ENCODE measurements around the gene PTPRH.
"Not testable (repeated sequence)": the region's sequence is repeated elsewhere in the genome, so short reads cannot be mapped to it uniquely, and the experiment has no call there.

PTPRH gene

DNA sequence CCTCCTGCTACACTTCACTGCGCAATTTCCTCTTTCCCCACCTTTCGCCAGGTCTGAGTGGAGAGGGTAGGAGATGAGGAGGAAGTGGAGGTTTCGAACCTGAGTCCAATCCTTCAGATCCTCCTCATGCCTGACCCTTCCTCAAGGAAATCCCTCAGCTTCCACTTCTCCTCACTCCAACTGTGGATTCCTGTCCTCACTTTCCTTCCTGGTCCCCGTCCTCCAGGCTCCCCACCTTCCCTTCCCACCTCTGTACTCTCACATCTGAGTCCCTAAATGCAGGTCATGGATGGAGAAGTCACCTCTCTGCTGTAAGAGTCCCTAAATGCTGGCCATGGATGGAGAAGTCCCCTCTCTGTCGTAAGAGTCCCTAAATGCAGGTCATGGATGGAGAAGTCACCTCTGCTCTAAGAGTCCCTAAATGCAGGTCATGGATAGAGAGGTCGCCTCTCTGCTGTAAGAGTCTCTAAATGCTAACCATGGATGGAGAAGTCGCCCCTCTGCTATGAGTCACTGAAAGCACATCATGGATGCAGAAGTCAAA is 16.2 kb upstream of the PTPRH start:
- no peak for DNase-seq (ENCODE audit: low read depth in 2 of 2)

DNA sequence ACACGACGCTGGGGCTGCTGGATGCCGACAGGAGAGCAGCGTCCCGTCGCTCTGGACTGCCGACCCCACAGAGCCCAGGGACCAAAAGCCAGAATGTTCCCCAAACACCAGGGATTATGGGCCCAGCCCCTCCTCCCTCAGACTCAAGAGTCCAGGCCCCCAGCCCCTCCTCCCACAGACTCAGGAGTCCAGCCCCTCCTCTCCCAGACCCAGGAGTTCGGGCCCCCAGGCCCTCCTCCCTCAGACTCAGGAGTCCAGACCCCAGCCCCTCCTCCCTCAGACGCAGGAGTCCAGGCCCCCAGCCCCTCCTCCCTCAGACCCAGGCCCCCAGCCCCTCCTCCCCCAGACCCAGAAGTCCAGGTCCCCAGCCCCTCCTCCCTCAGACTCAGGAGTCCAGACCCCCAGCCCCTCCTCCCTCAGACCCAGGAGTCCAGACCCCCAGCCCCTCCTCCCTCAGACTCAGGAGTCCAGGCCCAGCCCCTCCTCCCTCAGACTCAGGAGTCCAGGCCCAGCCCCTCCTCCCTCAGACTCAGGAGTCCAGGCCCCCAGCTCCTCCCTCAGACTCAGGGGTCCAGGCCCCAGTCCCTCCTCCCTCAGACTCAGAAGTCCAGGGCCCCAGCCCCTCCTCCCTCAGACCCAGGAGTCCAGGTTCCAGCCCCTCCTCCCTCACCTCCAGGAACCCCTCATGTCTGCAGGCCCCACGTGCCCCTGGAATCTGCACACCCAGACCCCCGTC is 15.5 kb upstream of the PTPRH start:
- DNase-seq (ENCODE audit: low read depth in 2 of 2): not testable (repeated sequence)

DNA sequence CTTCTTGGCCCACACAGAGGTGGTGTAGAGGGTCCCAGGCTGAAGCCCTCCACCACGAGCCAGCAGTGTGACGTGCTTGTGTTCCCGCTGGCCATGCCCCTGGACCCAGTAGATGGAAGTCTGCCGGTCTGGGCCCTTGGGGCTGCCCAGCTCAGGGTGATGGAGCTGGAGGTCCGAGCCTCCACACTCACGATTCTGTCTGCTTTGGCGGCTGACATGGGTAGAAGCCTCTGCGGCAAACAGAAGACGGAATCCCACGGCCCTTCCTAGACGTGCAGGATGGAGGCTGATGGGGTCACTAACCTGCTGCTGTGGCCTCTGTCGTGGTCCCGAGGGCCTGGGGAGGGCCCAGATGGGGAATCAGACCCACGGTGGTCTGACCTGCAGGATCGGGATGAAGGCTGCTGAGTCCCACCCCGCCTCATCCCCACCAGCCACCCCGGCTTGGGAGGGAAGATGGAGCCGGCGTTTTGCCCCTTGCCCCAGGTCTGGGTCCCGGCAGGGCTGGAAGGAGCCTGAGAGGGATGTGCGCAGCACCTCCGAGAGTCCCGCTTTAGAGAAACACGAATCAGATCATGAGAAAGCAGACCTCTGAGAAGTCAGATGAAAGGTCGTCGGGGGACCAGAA is 14.9 kb upstream of the PTPRH start:
- no peak for DNase-seq (ENCODE audit: low read depth in 2 of 2)

DNA sequence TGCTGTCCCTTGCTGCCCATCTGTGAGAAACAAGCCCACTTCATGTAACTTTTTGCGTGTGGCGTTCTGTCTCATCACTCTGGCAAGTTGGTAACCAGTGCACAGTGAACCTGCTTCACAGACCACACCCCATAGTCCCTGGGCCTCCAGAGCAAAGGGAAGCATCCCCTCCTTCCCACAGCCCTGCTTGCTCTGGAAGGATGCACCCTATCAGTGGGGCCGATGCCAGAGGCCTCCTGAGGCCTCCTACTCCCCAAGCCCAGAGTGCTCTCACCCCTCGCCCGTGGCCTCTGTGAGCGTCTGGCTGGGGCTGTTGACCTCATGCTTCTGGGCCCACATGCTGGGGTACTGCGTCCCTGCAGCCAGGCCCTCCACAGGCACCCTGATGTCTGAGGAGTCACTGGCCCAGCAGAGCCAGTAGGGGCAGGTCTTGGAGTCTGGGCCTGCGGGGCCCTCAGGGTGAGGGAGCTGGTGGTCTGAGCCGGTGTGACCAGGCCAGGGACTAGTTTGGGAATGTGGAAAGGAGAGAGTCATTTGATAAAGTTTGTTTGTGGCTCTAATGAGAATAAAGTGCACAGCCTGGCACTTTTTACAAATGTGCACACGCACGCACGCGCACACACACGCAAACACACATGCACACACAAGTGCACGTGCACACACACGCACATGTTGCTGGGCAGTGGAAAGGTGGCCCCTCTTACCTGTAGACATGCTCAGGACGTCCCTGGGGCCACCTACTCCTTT is 14.2 kb upstream of the PTPRH start:
- no peak for DNase-seq (ENCODE audit: low read depth in 2 of 2)

DNA sequence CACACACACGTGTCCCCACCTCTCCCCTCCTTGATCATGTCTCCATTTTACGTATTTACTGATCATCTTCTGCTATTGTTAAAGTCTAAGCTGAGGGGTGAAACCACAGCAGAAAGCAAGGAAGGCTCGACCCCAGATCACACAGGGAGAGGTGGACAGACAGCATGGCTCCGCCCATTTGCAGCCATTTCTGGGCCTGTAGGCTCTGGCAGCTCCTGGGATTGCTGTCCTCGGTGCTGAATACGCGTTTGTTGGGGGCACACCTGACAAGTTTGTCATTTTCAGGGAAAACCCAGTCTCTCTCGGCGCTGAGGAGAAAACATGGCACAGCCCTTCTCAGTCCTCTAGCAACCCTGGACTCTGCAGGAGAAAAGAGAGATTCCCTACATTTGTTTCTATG is 11.2 kb upstream of the PTPRH start:
- DNase-seq (ENCODE audit: low read depth in 2 of 2): no peak

DNA sequence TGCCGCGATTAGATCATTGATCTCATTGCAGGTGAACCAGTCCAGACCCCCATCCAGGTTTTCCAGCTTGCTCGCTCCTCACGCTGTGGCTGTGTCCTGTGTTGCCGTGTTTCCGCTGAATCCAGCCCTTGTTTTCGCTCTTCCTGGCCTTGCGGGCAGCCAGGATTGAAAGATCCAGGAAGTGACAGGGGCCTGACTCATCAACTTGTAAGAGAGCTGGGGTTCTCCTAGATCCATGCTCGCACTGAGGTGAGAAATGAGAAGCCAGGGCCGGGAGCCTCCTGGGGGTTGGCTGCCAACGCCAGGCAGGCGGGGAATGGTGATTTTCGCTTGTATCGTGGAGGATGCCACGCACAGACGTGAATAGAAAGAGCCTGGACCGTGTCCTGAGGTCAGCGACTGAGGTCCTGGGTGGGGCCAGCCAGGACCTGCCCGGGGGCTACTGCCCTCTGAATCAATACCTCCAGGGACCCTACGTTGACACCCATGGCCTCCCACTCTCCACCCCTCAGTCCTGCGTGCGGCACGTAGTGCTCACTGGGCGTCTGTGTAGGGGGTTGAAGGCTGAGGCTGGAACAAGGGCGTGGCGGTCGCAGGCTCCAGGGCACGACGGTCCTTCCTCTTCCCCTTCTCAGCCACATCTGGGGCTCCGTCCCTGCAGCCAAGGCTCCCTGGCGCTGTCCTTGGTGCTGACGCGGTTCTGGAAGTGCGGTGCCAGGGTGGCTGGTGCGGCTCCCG is 7.3 kb upstream of the PTPRH start:
- no peak for DNase-seq (ENCODE audit: low read depth in 2 of 2)

DNA sequence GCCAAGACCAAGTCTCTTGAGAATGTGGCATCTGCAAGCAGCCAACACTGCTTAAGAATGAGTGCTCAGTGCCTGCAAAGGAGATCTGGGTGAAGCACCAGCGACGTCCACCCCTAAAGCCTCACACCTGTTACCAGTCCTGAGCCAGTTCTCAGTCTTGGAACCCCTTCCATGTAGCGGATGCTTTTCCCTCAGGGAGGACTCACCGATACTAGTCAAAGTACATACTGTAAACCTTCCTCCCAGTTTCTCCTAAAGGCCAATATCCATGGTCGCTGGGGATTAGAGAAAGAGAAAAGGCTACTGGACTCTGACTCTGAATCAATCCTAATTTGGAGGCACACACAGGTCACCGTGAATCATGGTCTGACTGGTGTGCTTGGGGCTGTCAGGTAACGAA is 4.2 kb upstream of the PTPRH start:
- no peak for DNase-seq (ENCODE audit: low read depth in 2 of 2)

DNA sequence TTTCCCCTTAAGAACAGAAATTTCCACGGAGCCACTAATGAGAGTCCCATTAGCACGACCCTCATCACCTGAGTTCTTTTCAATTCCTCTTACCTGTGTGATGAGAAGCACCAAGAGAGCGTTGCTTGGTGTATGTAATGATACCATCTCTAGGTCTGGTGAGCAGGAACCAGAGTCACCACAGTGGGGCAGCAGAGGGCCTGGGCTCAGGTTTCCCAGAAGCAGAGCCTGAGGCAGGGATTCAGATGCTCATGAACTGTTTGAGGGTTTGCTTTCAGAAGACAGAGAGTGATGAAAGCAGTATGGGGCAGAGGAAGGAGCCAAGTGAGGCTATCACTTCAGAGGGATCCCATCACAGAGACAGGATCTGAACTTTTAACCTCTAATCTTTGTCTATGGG is 3.1 kb upstream of the PTPRH start:
- DNase-seq (ENCODE audit: low read depth in 2 of 2): no peak

DNA sequence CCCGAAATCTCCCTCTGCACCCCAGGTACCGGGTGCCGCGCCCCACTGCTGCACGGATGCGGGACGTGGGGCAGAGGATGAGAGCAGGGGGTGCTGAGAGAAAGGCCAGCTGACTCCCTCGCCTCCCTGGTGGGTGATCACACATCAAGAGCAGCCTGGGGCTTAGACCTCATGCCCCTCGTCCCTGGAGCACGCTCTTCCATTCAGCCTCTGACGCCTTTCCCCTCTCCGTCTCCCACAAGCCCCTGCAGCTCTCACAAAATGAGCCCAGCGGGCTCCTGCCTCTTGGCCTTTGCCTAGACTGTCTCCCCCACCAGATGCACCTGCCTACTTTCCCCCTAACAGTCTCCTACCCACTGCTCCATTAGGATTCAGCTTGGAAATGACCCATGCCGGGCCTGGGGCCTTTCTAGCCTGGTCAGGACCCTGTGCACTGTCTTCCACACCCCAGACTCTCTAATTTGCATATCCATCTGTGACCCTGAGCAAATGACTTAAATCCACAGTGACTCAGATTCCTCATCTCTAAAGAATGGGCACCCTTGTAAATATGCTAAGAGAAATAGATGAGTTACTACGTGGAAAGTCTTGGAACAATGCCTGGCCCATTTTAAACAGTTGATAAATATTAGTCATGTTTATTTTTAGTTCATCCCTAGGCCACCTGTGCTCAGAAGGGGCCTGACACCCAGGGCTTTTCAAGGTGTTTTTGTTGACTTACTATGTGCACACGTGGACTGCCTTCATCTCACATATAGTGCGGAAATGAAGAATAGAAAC is 582 bp upstream of the PTPRH start:
- no peak for DNase-seq (ENCODE audit: low read depth in 2 of 2)

DNA sequence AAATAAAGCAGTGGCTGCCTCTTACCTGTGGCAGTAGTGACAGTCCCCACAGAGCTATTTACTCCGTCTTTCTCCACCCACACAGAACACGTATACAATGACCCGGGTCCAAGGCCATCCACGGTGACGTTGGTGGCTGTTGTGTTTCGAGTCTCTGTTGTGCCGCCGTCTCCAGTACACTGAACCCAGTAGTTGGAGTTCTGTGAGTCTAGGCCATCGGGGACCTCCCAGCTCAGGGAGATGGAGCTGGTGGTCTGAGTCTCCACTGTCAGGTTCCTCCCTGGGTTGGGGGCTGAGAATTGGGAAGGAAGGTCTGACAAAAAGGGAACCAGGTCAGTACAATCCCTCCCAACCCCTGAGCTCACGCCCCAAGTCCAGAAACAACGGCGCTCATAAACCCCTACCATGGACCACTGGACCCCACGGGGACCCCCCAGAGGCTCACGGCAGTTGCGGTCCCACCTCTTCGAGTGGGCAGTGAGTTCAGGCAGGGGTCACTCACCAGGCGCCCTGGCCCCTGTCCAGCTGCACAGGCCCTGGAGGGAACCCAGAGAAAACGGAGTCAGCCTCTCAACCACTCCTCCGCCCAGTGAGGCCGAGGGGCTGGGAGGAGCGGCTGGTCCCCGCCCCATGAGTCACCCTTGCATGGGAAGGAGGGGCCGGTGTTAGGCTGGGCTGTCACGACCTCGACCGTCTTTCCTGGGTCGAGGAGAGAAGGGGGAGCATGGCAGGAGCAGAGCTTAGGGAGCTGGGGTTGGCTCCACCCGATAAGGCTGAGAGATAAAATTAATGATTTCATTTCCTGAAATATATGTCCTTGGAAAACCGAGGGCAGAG is 2.4 kb downstream of the PTPRH start:
- DNase-seq (ENCODE audit: low read depth in 2 of 2): no peak

DNA sequence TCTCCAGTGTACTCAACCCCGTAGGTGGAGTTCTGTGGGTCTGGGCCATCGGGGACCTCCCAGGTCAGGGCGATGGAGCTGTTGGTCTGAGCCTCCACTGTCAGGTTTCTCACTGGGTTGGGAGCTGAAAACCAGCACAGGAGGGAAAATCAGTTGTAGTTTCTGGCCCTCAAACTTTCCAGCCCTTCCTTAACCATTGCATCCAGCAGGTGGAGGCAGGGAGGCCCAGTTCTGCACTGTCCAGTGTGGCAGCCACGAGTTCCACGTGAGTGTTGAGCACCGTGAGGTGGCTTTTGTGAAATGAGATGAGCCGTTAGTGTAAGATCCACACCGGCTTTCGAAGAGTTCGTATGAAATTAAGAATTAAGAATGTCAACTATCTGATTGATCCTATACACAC is 7.1 kb downstream of the PTPRH start:
- not testable (repeated sequence) for DNase-seq (ENCODE audit: low read depth in 2 of 2)

DNA sequence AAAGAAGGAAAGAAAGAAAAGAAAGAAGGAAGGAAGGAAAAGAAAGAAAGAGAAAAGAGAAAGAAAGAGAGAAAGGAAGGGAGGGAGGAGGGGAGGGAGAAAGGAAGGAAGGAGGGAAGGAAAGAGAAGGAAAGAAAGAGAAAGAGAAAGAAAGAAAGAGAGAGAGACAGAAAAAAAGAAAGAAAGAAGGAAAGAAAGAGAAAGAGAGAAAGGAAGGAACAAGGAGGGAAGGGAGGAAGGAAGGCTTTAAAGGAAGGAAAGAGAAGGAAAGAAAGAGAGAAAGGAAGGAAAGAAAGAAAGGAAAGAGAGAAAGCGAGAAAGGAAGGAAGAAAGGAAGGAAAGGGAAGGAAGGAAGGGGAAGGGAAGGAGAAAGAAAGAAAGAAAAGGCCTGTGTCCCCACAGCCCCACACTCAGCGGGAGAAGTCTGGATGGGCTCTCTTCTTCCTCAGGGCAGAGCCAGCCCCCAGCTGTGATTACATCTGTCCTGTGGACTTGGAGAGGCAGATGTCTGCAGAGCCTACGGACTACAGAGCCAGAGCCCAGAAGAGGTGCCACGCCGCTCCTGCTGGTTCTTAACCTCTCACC is 9.6 kb downstream of the PTPRH start:
- DNase-seq (ENCODE audit: low read depth in 2 of 2): no peak

DNA sequence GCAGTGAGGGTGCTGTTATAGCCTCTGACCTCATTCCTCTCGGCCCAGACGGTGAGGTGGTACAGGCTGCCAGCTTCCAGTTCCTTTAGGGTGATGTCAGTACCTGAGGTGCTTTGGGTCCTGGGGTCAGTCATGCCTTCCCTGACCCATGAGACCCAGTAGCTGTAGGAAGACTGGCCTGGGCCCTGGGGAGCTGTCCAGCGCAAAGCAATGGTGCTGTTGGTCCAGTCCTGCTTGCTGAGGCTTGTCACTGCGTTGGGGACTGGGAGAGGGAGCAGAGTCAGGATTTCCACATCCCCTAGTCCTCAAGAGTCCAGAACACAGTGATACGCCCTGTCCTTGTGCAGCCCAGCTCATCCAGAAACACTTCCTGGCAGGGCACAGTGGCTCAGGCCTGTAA is 10.7 kb downstream of the PTPRH start:
- DNase-seq (ENCODE audit: low read depth in 2 of 2): no peak

DNA sequence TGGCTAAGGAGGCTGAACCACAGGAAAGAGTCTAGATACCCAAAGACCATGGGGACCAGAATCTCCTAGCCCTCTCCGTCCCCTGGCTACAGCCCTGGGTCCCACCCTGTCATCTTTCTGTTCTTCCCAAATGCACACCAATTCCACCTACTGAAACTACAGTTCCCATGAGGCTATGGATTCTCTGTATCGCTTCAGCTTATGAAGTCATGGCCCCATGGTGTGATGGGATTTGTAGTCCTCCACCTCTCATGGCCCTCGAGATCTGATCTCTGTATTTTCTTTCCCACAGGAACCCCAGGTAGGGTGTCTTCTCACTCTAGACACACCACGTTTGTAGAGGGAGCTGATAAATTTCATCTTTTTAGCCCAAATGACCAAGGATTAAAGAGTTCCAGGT is 11.8 kb downstream of the PTPRH start:
- DNase-seq (ENCODE audit: low read depth in 2 of 2): no peak

DNA sequence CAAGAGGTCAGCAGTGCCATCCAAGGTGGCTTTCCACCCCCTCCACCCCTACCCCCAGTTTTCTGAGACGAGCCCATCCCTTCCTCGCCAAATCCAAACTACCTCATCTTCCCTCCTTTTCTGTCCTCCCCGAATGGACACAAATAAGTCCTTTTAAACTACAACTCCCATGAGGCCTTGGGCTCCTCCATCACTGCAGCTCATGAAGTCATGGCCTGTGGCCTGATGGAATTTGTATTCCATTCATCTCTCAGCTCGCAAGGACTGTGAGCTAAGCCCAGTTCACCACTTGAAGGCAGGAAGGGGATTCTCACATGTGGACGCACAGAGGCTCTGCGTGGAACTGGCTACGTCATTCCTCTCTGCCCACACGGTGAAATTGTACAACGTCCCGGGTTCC is 12.5 kb downstream of the PTPRH start:
- DNase-seq (ENCODE audit: low read depth in 2 of 2): no peak

DNA sequence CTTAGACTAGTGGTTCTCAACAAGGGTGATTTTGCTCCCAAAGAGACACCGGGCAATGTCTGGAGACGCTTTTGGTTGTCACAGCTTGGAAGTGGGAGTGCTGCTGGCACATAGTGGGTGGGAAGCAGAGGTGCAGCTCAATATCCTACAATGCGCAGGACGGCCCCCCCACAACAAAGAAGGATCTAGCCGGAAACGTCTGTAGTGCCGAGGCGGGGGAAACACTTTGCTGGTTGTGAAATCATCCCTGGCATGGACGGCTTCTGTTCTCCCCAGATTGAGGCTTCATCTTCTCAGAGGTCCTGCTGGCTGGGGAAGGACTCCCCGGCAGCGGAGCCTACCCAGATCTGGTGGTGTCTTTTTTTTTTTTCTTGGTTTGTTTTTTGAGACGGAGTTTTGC is 15.8 kb downstream of the PTPRH start:
- no peak for DNase-seq (ENCODE audit: low read depth in 2 of 2)

DNA sequence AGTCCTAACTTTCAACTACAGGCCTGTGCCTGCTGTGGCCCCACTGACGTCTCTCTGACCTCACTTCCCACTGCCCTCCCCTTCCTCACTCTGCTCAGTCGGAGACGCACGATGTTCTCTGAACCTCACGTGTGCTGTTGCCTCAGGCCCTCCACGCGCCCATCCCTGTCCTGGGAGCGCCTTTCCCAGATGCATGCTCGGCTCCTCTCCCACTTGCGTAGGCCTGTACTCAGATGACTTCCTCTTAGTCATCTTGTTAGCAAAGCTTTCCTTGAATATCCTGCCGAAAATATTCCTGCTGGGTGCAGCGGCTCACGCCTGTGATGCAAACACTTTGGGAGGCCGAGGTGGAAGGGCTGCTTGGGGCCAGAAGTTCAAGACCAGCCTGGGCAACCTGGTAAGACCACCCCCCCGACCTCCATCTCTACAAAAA is 19.9 kb downstream of the PTPRH start:
- DNase-seq (ENCODE audit: low read depth in 2 of 2): no peak

DNA sequence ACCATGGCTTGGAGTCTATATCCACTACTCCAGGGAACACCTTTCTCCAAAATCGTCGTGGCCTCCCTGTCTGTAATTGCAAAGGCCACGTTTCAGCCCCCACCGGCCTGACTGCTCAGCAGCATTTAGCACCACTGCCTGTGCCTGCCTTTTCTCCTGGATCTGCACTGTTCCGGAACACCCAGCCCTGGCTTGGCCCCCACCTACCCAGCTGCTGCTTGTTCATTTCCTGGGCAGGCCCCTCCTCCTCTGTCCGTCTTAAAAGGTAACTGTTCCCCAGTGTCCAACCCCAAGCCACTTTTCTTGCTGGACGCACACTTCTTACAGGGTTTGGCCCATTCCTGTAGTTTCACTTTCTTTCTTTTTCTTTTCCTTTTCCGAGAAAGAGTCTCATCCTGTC is 20.7 kb downstream of the PTPRH start:
- DNase-seq (ENCODE audit: low read depth in 2 of 2): no peak

DNA sequence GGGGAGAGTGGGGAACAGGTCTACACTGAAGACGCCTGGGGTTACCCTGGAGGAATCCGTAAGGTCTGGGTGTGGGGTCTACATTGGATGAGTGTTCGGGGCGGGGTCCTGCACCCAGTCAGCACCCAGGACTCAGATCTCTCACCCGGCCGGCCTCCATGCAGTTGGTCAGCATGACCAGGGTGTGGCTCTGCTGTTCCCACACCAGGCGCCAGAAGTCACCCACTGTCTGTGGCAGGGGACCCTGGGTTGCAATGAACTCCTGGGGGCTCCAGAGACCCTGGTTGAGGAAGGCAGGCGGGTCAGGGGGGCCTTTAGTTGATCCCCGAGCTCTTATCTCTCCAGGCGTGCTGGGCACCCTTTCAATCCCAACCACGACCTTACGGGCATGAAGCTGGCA is 23.2 kb downstream of the PTPRH start:
- DNase-seq (ENCODE audit: low read depth in 2 of 2): no peak

DNA sequence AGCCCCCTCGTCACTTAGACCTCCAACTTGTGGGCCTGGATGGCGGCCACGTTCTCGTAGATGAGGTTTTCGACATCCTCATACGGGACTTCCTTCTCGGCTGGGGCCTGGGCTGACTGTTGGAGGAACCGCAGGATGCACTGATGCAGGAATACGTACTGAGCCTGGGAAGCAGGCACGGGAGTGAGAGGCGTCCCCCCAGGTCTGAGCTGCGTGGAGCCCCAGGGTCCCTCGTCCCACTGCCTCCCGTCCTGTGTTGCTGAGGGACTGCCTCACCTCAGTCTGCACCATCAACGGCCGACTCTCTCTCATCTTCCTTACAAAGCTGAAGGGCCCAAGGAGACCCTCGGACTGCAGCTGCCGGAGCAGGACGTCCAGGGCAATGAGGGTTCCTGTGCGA is 27.6 kb downstream of the PTPRH start:
- no peak for DNase-seq (ENCODE audit: low read depth in 2 of 2)

Measured in stimulated activated CD8-positive, alpha-beta memory T cell treated with anti-CD3 and anti-CD28 coated beads, Interleukin-15, amount 100 ng/mL, for 4 hours (primary cell).